Superior temporal gyrus (tissue), 1 donor: ENCODE measurements around the gene ENTR1.

Source experiments
- DNase-seq: peaks from one replicate; pipeline ENCODE4 v3.0.0-alpha.2; 2016; ENCODE audit errors: extremely low spot score

The ENTR1 gene

DNA sequence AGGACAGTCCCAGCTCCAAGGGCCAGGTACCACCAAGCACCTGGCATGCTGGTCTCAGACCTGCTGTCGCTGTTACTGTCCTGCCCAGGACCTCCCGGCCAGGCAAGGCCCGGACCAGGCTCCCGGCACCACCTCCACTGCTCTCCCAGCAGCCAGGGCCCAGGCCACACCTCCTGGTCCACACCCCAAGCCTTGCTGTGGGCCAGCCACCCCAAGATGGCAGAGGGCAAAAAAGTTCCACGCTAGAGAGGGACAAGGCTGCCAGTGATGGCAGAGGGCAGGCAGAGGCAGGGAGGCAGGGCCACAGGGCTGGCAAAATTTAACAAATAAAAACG lies 48.0 kb downstream of the ENTR1 start:
- no peak for DNase-seq

DNA sequence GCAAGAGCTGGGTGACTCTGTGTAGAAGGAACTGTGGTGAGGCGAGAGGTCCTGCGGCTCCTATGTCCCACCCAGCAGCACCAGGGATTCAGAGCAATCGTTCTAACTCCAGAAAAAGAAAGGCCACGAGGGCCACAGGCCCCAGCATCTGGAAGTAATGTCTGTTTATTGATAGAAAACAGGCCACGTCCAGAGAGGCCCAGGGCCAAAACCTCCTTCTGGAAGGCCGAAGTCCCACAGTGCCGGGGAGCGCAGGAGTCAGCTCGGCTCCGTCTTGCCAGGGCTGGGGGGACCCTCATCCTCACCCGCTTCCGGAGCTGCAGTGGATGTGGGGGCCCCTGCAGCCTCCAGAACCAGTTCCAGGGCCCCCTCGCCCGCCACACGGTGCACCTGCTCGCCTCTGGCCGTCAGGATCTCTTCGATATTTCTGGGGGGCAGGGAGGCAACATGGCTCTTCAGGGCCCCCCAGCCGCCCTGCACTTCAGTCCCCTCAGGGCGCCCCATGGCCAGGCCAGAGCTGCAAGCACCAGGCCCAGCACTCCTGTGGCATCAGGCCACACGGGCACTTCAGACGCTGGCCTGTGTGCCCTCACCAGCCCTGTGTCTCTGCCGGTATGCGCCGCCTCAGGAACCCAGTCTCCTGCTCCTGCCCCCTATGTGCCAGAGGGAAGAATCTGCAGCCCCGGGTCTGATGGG lies 48.5 kb downstream of the ENTR1 start:
- no peak for DNase-seq

- no peak for DNase-seq
Measured at GRCh38 chr9:136361047-136361753, 49.2 kb downstream of the ENTR1 start.

GRCh38 chr9:136359774-136360718 lies 50.4 kb downstream of the ENTR1 start:
- no peak for DNase-seq

DNA sequence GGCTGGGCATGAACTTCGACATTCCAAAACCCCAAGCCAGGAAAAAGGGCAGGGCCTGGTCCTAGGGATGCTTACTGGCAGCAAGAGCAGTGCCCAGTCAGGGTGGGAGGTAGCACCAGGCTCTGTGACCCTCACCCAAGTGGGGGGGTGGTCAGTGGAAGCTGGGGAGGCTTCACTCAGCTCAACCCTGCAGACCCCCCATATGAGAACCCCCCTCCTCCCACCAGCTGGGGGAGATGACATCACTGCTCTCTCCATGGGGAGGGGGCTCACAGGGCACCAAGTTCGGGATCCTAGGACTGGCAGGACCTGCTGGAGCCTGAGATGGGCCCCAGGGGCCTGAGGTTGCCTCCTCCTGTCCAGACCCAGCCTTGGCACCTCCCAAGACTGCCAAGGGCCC lies 51.5 kb downstream of the ENTR1 start:
- no peak for DNase-seq

GRCh38 chr9:136358016-136358415 lies 52.4 kb downstream of the ENTR1 start:
- DNase-seq: no peak

GRCh38 chr9:136357202-136357725 lies 53.1 kb downstream of the ENTR1 start:
- no peak for DNase-seq

GRCh38 chr9:136355616-136356557 lies 54.5 kb downstream of the ENTR1 start:
- no peak for DNase-seq

DNA sequence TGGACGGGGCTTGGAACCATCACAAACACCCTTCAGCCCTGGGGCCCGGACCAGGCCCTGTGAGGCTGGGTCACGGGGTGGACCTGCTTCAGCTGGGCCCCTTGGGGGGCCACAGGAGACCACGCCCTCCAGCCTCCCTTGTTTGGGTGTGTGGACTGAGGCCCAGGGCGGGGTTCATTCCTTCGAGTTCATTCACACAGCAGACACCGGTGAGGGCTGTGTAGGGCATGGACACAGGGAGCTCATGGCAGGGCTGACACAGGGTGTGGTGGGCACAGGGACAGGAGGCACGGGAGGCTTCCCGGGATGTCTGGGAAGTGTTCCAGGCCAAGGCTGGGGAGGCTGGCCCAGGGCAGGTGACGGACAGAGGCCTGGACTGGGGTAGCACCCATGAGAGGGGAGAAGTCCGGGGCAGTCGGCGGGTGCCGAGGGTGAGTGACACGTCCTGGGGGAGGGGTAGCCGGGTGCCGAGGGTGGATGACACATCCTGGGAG lies 55.8 kb downstream of the ENTR1 start:
- DNase-seq: no peak

DNA sequence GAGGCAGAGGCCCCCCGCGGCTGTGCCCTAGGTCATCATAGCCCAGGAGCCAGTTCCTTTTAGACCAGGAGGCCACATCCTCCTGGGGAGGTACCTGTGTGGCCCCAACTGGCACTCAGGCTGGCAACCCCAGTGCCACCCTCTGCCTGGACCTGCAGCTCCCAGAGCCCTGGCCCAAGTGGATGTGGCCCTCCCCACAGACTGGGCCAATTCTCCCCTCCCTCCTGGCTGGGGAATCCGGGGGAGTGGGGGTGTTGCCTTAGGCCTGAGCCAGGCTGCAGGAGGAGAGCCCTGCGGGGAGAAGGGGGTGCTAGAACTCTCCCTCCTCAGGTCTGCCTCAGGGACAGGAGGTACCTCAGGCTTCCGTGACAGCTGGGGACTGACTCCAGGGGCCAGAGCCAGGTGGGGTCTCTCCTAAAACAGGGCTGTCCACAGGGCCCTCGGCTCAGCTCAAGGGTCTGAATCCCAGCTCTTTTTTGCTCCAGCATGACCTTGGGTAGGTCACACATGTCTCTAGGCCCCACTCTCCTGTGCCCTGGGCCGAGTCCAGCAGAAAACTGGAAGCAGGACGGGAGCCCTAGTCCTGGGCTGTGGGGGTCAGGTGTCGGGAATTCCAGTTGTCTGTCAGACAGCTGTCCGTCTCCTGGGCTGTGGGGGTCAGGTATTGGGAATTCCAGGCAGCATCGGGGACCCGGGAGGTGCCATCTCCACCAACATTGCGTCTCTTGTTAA lies 56.5 kb downstream of the ENTR1 start:
- DNase-seq: no peak

- DNase-seq: no peak
Measured at GRCh38 chr9:136353088-136353487, 57.3 kb downstream of the ENTR1 start.

DNA sequence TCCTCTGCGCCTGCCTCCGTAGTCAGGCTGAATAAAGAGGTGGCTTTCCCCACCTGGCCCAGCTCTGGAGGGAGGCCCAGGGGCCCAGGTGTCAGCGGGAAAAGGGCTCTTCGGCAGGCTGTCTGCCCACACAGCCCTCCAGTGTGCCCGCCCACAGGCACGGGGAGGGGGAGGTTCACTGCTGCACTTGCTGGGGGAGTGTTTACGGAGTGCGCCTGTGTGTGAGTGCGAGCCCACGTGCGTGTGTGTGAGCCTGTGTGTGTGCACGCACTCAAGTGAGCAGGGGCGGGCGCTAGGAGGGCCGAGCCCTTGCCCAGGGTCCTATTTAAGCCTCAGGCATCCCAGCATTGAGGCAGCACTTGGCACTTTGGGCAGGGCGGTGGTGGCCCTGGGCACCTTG lies 57.7 kb downstream of the ENTR1 start:
- DNase-seq: no peak
